HL-60 (cell line): ENCODE measurements around the gene RHEBL1.

Experiments used
- CTCF ChIP-seq: IDR thresholded peaks from one replicate; pipeline ENCODE4 v1.5.1; 2011; ENCODE audit warnings: low read length, control low read depth, inconsistent platforms; ENCODE audit not compliant: insufficient read depth
- GABPA ChIP-seq: IDR thresholded peaks from 2 replicates; pipeline ENCODE4 v1.6.1; 2012; ENCODE audit warnings: low read depth
- POLR2AphosphoS5 ChIP-seq: IDR thresholded peaks from 2 replicates; pipeline ENCODE4 v1.6.1; 2012; ENCODE audit warnings: low read depth
- SPI1 ChIP-seq: IDR thresholded peaks from 2 replicates; pipeline ENCODE4 v1.6.1; 2012; ENCODE audit warnings: low read depth, mild to moderate bottlenecking, borderline replicate concordance
- TF ChIP-seq, protein P1 (sequence below): IDR thresholded peaks from 2 replicates; pipeline ENCODE4 v1.6.1; 2012; ENCODE audit warnings: low read depth; ENCODE audit not compliant: insufficient replicate concordance

DNA sequence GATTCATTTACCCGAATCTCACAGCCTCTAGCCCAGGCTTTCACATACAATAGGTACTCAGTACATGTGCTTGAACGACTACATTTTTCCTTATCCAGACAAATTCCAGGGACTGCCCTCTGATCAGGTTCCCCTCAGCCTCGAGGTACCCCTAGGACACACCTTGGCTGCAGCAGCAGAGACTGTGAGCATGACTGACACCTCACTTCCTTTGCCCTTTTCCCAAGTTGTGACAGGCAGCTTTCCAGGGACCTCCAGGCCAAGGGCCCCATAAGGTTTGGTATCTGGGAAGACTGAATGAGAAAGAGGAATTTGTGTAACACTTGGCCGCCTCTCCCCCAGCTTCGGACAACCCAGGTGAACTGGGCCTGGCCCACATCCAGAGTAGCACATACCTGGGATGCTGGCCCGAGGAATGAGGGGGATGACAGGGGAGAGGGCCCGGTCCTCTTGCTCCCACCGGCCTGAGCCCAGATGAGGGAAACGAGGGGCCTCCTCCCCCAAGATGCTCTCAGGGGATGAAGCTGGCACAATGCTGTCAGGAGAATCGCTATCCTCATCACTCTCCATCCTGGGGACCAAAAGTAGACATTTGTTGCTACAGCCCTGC, 41.0 kb downstream of the RHEBL1 start:
- TF ChIP-seq CTCF (no peak), POLR2AphosphoS5 (no peak), GABPA (no peak), SPI1 (no peak)
- TF ChIP-seq, protein P1, sequence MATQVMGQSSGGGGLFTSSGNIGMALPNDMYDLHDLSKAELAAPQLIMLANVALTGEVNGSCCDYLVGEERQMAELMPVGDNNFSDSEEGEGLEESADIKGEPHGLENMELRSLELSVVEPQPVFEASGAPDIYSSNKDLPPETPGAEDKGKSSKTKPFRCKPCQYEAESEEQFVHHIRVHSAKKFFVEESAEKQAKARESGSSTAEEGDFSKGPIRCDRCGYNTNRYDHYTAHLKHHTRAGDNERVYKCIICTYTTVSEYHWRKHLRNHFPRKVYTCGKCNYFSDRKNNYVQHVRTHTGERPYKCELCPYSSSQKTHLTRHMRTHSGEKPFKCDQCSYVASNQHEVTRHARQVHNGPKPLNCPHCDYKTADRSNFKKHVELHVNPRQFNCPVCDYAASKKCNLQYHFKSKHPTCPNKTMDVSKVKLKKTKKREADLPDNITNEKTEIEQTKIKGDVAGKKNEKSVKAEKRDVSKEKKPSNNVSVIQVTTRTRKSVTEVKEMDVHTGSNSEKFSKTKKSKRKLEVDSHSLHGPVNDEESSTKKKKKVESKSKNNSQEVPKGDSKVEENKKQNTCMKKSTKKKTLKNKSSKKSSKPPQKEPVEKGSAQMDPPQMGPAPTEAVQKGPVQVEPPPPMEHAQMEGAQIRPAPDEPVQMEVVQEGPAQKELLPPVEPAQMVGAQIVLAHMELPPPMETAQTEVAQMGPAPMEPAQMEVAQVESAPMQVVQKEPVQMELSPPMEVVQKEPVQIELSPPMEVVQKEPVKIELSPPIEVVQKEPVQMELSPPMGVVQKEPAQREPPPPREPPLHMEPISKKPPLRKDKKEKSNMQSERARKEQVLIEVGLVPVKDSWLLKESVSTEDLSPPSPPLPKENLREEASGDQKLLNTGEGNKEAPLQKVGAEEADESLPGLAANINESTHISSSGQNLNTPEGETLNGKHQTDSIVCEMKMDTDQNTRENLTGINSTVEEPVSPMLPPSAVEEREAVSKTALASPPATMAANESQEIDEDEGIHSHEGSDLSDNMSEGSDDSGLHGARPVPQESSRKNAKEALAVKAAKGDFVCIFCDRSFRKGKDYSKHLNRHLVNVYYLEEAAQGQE: no peak
